Fibroblast of the conjunctiva (primary cell): Measurements from ENCODE around the gene DLL1.
"Not testable (repeated sequence)": the region's sequence is repeated elsewhere in the genome, so short reads cannot be mapped to it uniquely, and the experiment has no call there.

Experiments used
- DNase-seq: peaks from one replicate; pipeline ENCODE4 v3.0.0-alpha.2; 2010; ENCODE audit warnings: low read depth

Gene DLL1

GRCh38 chr6:170290296-170291128, at the start of gene DLL1:
TSS of gene DLL1 (minus strand) at chr6:170291078. CDS start at chr6:170290139, 939 bp downstream.
- DNase-seq: no peak

GRCh38 chr6:170335199-170335598, 44.3 kb upstream of the DLL1 start:
- DNase-seq: not testable (repeated sequence)

- no peak for DNase-seq
Observed at GRCh38 chr6:170329321-170329720, 38.4 kb upstream of the DLL1 start.

DNA sequence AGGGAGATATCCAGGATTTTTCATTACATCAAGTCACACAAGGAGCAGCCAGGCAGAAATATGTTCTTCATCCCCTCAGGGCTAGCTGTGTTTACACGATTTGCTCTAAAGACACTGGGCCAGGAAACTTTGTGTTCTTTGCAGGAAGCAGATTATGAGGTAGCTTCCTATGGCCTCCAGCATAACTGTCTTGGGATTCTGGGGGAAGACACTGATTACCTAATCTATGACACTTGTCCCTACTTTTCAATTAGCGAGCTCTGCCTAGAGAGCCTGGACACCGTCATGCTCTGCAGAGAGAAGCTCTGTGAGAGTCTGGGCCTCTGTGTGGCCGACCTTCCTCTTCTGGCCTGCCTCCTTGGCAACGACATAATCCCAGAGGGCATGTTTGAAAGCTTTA, 26.8 kb upstream of the DLL1 start:
- DNase-seq: no peak

DNA sequence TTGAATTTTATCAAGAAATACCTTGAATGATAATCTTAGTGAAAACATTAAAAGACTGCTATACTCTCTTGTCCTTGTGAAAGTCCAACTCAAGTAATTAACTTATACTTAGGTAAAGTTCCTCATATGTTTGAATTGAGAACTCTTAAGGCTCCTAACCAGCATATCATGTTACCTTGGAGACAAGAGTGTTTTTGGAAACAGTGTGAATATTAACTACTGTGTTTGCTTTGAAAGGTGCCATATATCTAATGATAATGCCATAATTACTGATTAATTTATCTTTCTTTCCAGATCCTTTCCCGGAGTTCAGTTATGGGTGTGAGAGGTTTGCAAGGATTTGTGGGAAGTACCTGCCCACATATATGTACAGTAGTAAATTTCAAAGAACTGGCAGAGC, 26.2 kb upstream of the DLL1 start:
- DNase-seq: no peak

DNA sequence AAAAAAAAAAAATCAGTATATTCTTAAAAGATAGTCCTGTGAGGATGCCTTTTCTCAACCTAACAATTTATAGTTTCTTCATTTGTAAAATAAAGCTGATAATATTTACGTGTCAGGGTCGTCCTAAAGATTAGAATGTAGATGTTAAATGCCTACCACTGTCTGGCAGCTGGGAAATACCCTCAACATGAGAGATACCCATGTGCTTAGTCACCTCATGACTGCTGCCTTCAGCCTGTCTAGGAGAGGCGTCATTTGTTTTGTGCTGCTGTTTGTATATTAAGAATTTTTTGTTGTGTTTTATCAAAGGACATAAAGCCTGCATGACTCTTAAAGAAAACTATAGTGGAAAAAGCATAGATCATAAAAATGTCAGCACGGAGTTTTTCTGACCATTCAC, 25.2 kb upstream of the DLL1 start:
- DNase-seq: no peak

- no peak for DNase-seq
Observed at GRCh38 chr6:170314983-170315382, 24.1 kb upstream of the DLL1 start.

DNA sequence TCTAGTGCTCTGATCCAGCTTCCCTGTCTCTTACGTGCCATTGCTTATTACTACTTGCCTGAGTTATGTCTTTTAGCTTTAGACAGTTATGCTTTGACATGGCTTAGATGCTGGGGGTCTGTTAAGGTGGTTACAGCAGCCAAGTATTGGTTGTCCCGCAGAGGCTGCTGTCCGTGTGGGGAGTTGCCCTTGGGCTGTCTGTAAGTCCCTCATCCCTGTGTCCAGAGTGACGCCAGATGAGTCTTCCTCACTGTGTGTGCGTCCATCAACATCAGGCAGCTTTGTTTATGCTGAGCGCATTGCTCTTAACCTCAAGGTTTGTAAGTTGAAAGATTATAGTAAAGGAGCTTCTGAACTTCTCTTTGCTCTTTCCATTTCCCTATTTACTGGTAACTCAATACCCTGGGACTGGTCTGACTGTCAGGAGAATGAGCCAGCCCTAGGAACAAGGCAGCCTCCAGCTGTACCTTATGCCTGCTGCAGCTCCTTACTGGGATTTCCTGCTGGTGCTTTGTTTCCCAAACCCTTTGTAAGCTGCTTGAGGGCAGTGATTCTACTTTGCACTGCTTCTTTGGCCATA, 22.9 kb upstream of the DLL1 start:
- no peak for DNase-seq

- no peak for DNase-seq
Observed at GRCh38 chr6:170312876-170313275, 22.0 kb upstream of the DLL1 start.

- no peak for DNase-seq
Observed at GRCh38 chr6:170311696-170312095, 20.8 kb upstream of the DLL1 start.

DNA sequence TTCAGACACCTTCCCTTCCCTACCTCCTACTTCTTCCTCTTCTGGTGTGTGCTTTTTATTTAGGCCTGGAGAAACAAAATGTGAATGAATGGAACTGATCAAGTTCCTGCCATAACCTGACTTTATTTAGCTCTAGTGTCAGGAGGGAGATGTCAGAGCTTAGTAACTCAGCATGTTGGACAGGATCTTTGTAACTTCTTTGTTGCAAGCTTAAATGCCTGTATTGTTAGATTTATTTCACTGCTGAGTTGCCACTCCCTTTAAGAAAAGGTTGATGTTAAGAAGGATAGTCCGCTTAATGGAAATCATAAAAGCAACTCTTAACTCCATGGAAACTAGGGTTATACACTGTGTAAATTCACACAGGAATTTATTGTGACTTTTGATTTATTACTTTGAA, 17.9 kb upstream of the DLL1 start:
- no peak for DNase-seq

DNA sequence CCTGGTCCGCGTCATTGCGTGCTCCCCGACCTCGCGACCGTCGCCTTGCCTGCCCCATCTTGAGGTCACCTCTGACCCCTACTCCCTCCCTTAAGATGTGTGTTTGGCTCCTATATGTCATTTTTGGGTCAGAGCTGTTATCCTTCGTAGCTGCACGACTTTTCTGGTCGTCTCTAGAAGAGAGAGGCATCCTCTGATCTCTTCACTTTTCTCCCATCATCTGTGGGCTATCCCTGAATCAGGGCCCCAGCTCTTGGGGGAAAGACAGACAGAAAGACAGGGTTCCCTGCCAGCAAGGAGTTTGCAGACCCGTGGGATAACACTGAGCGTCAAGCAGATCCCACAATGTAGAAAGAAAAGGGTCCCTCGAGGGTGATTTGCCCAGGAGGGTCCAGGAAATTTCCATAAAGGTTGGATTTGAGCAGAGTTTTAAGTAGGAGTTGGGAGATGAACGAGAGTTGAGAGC, 16.2 kb upstream of the DLL1 start:
- no peak for DNase-seq

GRCh38 chr6:170306324-170307079, 15.6 kb upstream of the DLL1 start, which contains the start of gene FAM120B:
TSS of gene FAM120B (plus strand) at chr6:170306758. CDS start at chr6:170317391, 10,633 bp downstream.
- DNase-seq: peak; percentile 84

DNA sequence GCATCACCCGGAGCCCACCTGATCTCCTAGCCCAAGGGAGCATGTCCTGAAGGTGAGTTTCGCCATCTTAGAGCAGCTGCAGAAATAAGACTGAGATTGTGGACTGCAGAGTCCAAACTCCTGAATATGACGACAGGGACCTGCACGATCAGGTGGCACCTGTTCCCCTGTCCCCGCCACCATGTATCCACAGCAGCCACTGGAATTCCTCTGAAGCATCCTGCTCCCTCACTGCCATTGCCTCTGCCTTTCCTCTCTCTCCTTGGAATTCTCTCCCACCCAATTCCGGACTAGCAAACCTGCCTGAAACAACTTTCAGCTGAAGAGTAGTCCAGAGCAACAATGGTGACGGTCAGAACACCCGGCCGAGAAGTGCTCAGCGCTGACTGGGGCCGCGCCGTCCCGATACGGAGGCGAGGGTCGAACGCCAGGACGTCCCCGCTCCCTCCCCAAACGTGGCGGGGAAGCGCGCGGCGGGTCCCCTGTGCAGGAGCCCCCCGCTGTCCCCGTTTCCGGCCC, 15.0 kb upstream of the DLL1 start:
- no peak for DNase-seq

DNA sequence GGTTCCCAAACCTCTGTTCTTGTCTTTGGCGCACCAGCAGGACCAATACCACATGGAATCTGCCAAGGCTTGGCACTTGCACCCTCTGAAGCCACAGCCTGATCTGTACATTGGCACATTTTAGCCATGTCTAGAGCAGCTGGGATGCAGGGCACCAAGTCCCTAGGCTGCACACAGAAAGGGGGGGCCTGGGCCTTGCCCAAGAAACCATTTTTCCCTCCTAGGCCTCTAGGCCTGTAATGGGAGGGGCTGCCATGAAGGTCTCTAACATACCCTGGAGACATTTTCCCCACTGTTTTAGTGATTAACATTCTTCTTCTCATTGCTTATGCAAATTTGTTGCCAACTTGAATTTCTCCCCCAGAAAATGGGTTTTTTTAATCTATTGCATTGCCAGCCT, 10.3 kb upstream of the DLL1 start:
- DNase-seq: no peak

GRCh38 chr6:170298688-170299087, 7.8 kb upstream of the DLL1 start:
- no peak for DNase-seq

- DNase-seq: no peak
Observed at GRCh38 chr6:170297576-170298330, 6.9 kb upstream of the DLL1 start.

- DNase-seq: no peak
Observed at GRCh38 chr6:170296746-170297575, 6.1 kb upstream of the DLL1 start.

DNA sequence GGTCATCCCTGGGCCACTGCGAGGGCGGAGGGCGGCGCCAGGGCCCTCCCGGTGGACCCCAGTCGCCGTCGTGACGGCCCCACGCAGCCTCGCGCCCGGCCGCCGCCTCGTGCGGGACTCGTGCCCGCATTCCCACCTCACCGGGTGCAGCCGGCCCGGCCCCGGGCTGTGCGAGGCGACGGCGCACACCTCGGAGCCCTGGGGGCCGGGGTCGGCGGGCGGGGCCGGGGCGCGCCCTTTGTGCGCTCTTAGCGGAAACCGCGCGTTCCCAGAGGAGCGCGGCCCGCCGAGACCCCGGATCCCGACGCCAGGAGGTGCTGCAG, 5.5 kb upstream of the DLL1 start:
- no peak for DNase-seq

GRCh38 chr6:170295510-170296422, 4.9 kb upstream of the DLL1 start:
- DNase-seq: no peak
